ENCODE measurements around the gene FXR2.

DNA sequence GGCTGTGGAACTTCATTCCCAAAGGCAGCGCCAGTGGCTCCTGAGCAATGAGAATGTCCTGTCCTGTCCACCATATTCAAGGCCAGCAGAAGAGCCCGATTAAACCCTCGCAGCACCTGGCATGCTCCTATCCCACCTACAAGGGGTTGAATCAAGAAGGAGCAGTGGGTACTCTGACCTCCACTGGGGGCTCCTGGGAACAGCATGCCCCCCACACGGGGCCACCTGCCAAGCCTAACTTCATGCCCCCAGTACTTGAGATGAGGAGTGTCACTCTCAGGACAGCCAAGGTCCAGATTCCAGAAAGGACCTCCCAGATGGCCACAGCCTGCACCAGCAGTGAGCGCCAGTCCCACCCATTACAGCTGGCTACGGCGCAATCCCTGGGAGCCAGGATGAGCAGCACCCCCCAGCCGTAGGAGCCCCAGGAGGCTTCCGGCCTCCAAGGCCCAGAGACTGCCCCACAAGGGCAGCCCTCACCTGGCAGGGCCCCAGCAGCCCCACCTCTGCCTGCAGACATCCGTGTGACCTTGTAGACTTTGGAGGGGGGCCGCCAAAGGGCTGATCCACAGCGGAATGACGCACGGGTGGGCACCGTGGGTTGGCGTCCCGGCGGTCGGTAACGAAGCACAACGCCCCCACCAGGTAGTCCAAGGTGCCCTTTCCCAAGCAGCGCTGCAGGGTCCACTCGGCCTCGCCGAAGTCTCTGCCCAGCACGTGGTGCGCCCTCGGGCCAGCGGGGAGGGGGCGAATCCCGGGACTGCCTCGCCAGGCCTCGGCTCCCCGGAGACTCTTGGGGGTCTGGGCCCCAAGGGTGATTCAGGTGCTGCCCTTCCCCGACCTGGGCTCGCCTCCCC, 32.1 kb downstream of the FXR2 start:
- TF ChIP-seq CTCF (IDR thresholded peaks at IDR 0.05; ENCODE audit: low read length) (no peak), EZH2 (IDR thresholded peaks at IDR 0.05; ENCODE audit: borderline replicate concordance, low read length) (no peak)
